Aorta (tissue), 5 donors: ENCODE results near the gene P2RY2. TPM values are rescaled to one million over a fixed set of nuclear protein-coding genes. Genes with fewer than 3 reads are reported as not detected.
A peak's percentile ranks its signal among the peaks of the same experiment; 100 is the strongest.

ENCODE experiments used
- ATAC-seq: fragments of 200-7000 bp; cut with Tn5 transposase; one replicate; pipeline ENCODE4 v1.9.1; 2022; ENCODE audit warnings: moderate library complexity; ENCODE audit not compliant: low FRiP score
- DNase-seq, 2 donors: peaks; one replicate each; pipeline ENCODE4 v3.0.0-alpha.2; 2020
- H3K27ac ChIP-seq, 2 donors: one replicate each; pipeline ENCODE4 v1.5.1; 2013; ENCODE audit warnings: low read length in 2 of 2, mild to moderate bottlenecking in 2 of 2, moderate library complexity in 2 of 2, control low read depth in 1 of 2, inconsistent platforms in 1 of 2, low read depth in 1 of 2
- H3K27me3 ChIP-seq, 2 donors: one replicate each; pipeline ENCODE4 v1.6.1; 2013; ENCODE audit warnings: control low read depth in 1 of 2, low read length in 1 of 2, mild to moderate bottlenecking in 1 of 2, moderate library complexity in 1 of 2; ENCODE audit not compliant: insufficient read depth in 2 of 2, control insufficient read depth in 1 of 2
- H3K36me3 ChIP-seq, 2 donors: one replicate each; pipeline ENCODE4 v1.6.1; 2013; ENCODE audit warnings: control low read depth in 1 of 2, low read length in 1 of 2, mild to moderate bottlenecking in 1 of 2; ENCODE audit not compliant: insufficient read depth in 2 of 2, control insufficient read depth in 1 of 2
- H3K4me1 ChIP-seq, 2 donors: one replicate each; pipeline ENCODE4 v1.6.1; 2013; ENCODE audit warnings: low read length in 2 of 2, control low read depth in 1 of 2, mild to moderate bottlenecking in 1 of 2, moderate library complexity in 1 of 2; ENCODE audit not compliant: insufficient read depth in 2 of 2, control insufficient read depth in 1 of 2
- H3K4me3 ChIP-seq, 2 donors: one replicate each; pipeline ENCODE4 v1.5.1; 2013; ENCODE audit warnings: low read length in 2 of 2, control low read depth in 1 of 2, mild to moderate bottlenecking in 1 of 2
- H3K9me3 ChIP-seq: one replicate; pipeline ENCODE4 v1.6.1; 2013; ENCODE audit warnings: mild to moderate bottlenecking, low read length; ENCODE audit not compliant: control insufficient read depth
- WGBS, 2 donors: extraction: QIAGEN DNeasy Blood & Tissue Kit; methylation state at CpG; one replicate each; pipeline ENCODE4 v1.1.7; 2013; 5-methylcytosine and 5-hydroxymethylcytosine counted together
- intact Hi-C, 2 donors: fragments of 100-400 bp; cut with DNase I; formaldehyde crosslinking; loops; one replicate each; pipeline versions ENCODE4 v1.14.2 to v1.15.0; 2022
- polyA plus RNA-seq, 2 donors: library from polyadenylated mRNA; stranded (reverse); fragments of 200-250 nt; gene quantifications; one replicate each; pipeline ENCODE4 v1.2.3, GENCODE V29; 2013
- total RNA-seq, 2 donors: library from RNA; stranded (reverse); fragmentation: NEBNext Ultra II Directional; extraction: Animal tissue kit (Norgen Biotek cat#: 25700); gene quantifications; one replicate each; pipeline ENCODE4 v1.2.1, GENCODE V29; 2021
- donor health status: healthy with polysubstance abuse.
- donor health status: Bipolar disorder and iron deficiency.
- donor health status: DM: no; HTN: no; CAD: no.
- donor health status: DM: no; HTN: no; CAD: no.
- donor health status: DM: yes; HTN: yes; CAD: no.

P2RY2 gene
- total and polyA plus RNA-seq, 4 donors, result 0.50 to 3.9 (median 1.7) TPM

DNA sequence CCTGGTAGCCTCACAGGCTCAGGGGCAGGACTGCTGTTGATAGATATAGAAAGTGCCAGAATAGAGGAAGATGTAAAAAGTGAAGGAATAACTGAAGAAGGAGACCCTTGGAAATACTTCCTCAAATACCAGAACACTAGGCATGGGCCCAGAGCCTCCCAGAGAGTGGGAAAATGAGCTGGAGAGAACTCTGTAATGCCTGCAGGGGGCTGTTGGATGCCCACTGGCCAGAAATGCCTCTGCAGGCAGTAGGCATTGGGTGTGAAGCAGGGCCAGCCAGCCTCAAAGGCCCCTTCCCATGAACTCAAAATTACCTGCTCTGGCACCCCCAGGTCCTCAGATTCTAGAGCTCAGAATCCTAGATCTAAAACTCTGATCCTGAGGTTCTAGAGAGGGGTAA, 15.1 kb downstream of the P2RY2 start:
- H3K36me3 ChIP-seq, result no peaks in the 10 kb centered on the region
- peak in 1 of 2 donors; percentile 6 for DNase-seq
- H3K4me3 ChIP-seq, result no peak overlapping the region
- no peaks in the 10 kb centered on the region for H3K4me1 ChIP-seq
- H3K9me3 ChIP-seq, result no peaks in the 10 kb centered on the region
- no peaks in the 10 kb centered on the region for H3K27me3 ChIP-seq
- H3K27ac ChIP-seq, result no peak overlapping the region
- ATAC-seq, result no peak
- intact Hi-C loops, result no loop called here

GRCh38 chr11:73233692-73234470, 15.8 kb downstream of the P2RY2 start:
- Histone ChIP-seq H3K9me3 (no peaks in the 10 kb centered on the region), H3K27me3 (no peaks in the 10 kb centered on the region), H3K4me1 (no peaks in the 10 kb centered on the region), H3K27ac (no peak overlapping the region), H3K36me3 (no peaks in the 10 kb centered on the region), H3K4me3 (no peak overlapping the region)
- ATAC-seq (no peak), DNase-seq (peak in 1 of 2 donors; percentile 34)
- WGBS, 2 donors, result 93 to 94% methylated on average over 23 of the region's 23 CpGs
- intact Hi-C loops, result no loop called here

DNA sequence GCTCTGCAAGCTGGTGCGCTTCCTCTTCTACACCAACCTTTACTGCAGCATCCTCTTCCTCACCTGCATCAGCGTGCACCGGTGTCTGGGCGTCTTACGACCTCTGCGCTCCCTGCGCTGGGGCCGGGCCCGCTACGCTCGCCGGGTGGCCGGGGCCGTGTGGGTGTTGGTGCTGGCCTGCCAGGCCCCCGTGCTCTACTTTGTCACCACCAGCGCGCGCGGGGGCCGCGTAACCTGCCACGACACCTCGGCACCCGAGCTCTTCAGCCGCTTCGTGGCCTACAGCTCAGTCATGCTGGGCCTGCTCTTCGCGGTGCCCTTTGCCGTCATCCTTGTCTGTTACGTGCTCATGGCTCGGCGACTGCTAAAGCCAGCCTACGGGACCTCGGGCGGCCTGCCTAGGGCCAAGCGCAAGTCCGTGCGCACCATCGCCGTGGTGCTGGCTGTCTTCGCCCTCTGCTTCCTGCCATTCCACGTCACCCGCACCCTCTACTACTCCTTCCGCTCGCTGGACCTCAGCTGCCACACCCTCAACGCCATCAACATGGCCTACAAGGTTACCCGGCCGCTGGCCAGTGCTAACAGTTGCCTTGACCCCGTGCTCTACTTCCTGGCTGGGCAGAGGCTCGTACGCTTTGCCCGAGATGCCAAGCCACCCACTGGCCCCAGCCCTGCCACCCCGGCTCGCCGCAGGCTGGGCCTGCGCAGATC, 16.5 kb downstream of the P2RY2 start:
- intact Hi-C loops, result no loop called here
- no peak for ATAC-seq
- Histone ChIP-seq H3K27me3 (no peaks in the 10 kb centered on the region), H3K4me3 (no peak overlapping the region), H3K9me3 (no peaks in the 10 kb centered on the region), H3K27ac (no peak overlapping the region), H3K4me1 (no peaks in the 10 kb centered on the region), H3K36me3 (no peaks in the 10 kb centered on the region)
- WGBS, 2 donors, result 95% methylated on average over 55 to 56 of the region's 56 CpGs
- DNase-seq, result peak; percentile 32 to 73

GRCh38 chr11:73235236-73235786, 17.2 kb downstream of the P2RY2 start:
- intact Hi-C loops, result no loop called here
- no peak for ATAC-seq
- Histone ChIP-seq H3K4me1 (no peaks in the 10 kb centered on the region), H3K27ac (no peak overlapping the region), H3K27me3 (no peaks in the 10 kb centered on the region), H3K4me3 (no peak overlapping the region), H3K9me3 (no peaks in the 10 kb centered on the region), H3K36me3 (no peaks in the 10 kb centered on the region)
- WGBS, 2 donors, result 92 to 94% methylated on average over 8 of the region's 8 CpGs
- peak in 1 of 2 donors; percentile 16 for DNase-seq

DNA sequence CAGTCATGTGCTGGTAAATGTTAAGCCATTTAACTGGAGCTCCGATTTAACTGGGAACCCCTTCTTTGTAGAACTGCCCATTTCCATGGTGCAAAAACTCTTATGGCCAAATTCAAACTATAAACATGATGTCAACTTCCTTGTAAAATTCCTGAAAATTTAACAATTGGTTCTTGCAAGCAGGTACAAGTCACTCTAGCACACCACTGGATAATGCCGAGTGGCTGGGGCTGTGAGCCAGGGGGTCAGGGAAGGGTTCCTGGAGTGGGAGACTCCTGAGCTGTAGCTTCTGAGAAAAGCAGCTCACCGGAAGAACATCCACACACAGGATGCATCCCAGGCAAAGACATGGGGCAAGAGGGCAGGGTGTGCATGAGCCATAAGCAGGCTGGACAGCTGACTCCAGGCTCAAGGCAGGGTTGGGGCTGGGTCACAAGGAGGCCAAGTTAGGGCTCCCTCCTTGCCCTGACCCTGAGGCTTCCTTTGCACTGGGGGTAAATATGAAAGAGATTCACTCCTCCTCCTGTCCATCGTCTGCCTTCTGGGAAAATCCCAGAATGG, 18.2 kb downstream of the P2RY2 start:
- 95 to 96% methylated on average over 4 of the region's 4 CpGs for WGBS, 2 donors

DNA sequence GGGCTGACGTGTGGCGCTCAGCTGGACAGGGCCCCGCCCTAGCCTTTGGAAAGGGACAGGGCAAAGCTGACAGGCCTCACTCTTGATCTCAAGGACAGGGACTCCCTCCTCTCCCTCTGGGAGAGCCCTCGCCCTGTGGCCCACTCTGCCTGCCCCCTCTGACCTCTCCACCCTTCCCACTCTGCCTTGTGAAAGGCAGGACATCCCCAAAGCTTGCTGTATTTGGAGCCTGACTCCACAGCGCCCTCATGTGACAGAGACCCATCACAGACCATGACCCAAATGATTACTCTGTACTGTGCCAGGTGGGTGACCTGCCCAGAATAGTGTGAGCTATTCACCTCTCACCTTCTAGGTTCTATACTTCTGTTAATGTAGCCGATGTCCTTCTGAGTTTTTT, 18.8 kb downstream of the P2RY2 start:
- Histone ChIP-seq H3K27me3 (no peaks in the 10 kb centered on the region), H3K36me3 (no peaks in the 10 kb centered on the region), H3K9me3 (no peaks in the 10 kb centered on the region), H3K27ac (no peak overlapping the region), H3K4me3 (no peak overlapping the region), H3K4me1 (no peaks in the 10 kb centered on the region)
- WGBS, 2 donors, result 75% methylated on average over 6 of the region's 6 CpGs
- ATAC-seq, result peak; percentile 47
- intact Hi-C loops, result no loop called here
- DNase-seq, result peak; percentile 61 to 76

More for the DNA sequence above, 18.2 kb downstream of the P2RY2 start:
- Histone ChIP-seq H3K9me3 (no peaks in the 10 kb centered on the region), H3K36me3 (no peaks in the 10 kb centered on the region), H3K27me3 (no peaks in the 10 kb centered on the region), H3K4me1 (no peaks in the 10 kb centered on the region), H3K27ac (no peak overlapping the region), H3K4me3 (no peak overlapping the region)
- no peak for ATAC-seq
- DNase-seq, result peak; percentile 32 to 40
- intact Hi-C loops, result no loop called here

DNA sequence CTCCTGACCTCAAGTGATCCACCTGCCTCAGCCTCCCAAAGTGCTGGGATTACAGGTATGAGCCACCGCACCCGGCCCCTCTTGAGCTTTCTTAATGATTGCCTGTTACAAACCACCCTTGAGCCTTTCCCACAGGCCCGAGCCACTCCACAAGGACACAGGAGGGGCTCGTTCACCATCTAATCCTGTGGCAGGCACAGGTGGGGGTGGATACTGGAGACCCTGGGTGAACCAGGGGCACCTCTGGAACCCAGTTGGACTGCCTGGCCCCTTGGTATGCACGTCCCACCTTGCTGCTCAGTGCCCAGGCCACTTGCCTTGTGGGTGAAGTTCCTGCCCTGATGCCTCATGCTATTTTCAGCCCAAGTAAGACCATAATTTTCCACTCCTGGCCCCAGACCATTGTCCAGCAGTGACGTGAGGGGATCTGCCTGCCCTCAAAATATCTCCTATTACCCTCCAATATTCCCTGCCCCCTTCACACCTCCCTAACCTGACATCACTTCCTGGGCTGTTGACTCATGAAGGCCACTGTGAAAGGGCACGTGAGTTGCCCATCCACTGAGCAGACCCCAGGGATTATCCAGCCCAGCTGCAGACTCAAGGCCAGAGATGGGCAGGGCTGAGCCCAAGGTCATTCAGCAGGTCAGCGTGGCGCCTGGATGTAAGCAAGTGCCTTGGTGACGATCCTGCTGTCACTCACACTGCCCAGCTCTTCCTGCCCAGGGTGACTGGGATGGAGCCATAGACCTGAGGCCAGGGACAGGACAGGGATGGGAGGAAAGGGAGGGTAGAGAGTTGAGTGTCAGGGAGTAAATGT, 19.6 kb downstream of the P2RY2 start:
- DNase-seq (peak; percentile 49 to 81), ATAC-seq (peak; percentile 23)
- 68 to 71% methylated on average over 10 of the region's 10 CpGs for WGBS, 2 donors
- H3K4me1 ChIP-seq, result no peaks in the 10 kb centered on the region
- H3K36me3 ChIP-seq, result no peaks in the 10 kb centered on the region
- no peak overlapping the region for H3K27ac ChIP-seq
- no peaks in the 10 kb centered on the region for H3K27me3 ChIP-seq
- no peaks in the 10 kb centered on the region for H3K9me3 ChIP-seq
- intact Hi-C loops, result no loop called here
- H3K4me3 ChIP-seq, result no peak overlapping the region

DNA sequence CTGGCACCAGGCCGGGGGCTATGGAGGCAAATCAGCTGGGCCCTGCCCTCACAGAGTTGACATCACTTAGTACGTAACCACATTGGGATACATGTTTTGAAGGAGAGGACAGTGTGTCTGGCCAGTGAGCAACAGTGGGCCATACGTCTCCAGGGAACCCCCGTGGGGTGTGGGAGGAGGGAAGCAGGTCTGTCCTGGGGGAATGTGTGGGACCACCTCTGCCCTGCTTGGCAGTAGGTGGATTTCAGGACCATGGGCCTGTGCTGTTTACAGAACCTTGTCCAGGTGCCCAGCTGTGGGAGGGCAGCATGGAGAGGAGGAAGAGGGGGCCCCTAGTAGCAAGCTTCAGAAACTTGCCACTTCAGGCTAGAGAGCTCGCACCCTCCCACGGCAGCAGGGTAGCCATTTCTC, 21.0 kb downstream of the P2RY2 start:
- WGBS, 2 donors, result 79 to 82% methylated on average over 6 of the region's 6 CpGs
- intact Hi-C loops, result no loop called here
- Histone ChIP-seq H3K27ac (no peak overlapping the region), H3K4me3 (no peak overlapping the region), H3K36me3 (no peaks in the 10 kb centered on the region), H3K9me3 (no peaks in the 10 kb centered on the region), H3K4me1 (no peaks in the 10 kb centered on the region), H3K27me3 (no peaks in the 10 kb centered on the region)
- DNase-seq (peak; percentile 27 to 39), ATAC-seq (no peak)
